ENCODE data around the gene NATD1.

DNA sequence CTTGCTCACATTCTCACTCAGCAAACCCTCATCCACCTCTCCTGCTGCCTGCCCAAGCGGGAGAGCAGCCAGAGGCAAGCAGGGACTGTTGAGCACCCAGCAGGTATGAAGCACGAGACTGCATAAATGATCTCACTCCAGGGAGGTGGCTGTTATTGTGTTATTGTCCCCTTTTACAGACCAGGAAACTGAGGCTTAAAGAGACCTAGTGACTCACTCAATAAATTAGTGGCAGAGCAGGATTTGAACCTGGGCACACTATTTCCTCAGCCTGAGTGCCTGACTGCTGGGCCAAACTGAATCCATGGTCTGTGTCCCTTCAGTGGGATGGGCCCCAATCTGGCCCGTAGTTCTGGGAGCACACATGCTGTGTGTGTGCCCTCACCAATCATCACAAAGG, 19.0 kb upstream of the NATD1 start:
- TF ChIP-seq, protein P1, sequence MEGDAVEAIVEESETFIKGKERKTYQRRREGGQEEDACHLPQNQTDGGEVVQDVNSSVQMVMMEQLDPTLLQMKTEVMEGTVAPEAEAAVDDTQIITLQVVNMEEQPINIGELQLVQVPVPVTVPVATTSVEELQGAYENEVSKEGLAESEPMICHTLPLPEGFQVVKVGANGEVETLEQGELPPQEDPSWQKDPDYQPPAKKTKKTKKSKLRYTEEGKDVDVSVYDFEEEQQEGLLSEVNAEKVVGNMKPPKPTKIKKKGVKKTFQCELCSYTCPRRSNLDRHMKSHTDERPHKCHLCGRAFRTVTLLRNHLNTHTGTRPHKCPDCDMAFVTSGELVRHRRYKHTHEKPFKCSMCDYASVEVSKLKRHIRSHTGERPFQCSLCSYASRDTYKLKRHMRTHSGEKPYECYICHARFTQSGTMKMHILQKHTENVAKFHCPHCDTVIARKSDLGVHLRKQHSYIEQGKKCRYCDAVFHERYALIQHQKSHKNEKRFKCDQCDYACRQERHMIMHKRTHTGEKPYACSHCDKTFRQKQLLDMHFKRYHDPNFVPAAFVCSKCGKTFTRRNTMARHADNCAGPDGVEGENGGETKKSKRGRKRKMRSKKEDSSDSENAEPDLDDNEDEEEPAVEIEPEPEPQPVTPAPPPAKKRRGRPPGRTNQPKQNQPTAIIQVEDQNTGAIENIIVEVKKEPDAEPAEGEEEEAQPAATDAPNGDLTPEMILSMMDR (IDR thresholded peaks at IDR 0.05; ENCODE audit: low read depth, low read length, missing input control), result no peak
- TF ChIP-seq YY1 (IDR thresholded peaks at IDR 0.05) (no peak), RAD21 (IDR thresholded peaks at IDR 0.05) (no peak)
- TF ChIP-seq, protein P2, sequence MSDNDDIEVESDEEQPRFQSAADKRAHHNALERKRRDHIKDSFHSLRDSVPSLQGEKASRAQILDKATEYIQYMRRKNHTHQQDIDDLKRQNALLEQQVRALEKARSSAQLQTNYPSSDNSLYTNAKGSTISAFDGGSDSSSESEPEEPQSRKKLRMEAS (IDR thresholded peaks at IDR 0.05), result no peak
- TF ChIP-seq, protein P3, sequence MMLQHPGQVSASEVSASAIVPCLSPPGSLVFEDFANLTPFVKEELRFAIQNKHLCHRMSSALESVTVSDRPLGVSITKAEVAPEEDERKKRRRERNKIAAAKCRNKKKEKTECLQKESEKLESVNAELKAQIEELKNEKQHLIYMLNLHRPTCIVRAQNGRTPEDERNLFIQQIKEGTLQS (IDR thresholded peaks at IDR 0.05), result no peak

All from liver (tissue), 3 donors.